GM20431 (cell line): ENCODE measurements around the gene FOXP4.

Source experiments
- in situ Hi-C: fragments of 300-500 bp; cut with MseI, MboI; formaldehyde crosslinking; loops from one replicate; pipeline ENCODE4 v1.15.0; 2020; ENCODE audit warnings: low sequenced_read_pairs; ENCODE audit not compliant: unreplicated experiment

The FOXP4 gene

DNA sequence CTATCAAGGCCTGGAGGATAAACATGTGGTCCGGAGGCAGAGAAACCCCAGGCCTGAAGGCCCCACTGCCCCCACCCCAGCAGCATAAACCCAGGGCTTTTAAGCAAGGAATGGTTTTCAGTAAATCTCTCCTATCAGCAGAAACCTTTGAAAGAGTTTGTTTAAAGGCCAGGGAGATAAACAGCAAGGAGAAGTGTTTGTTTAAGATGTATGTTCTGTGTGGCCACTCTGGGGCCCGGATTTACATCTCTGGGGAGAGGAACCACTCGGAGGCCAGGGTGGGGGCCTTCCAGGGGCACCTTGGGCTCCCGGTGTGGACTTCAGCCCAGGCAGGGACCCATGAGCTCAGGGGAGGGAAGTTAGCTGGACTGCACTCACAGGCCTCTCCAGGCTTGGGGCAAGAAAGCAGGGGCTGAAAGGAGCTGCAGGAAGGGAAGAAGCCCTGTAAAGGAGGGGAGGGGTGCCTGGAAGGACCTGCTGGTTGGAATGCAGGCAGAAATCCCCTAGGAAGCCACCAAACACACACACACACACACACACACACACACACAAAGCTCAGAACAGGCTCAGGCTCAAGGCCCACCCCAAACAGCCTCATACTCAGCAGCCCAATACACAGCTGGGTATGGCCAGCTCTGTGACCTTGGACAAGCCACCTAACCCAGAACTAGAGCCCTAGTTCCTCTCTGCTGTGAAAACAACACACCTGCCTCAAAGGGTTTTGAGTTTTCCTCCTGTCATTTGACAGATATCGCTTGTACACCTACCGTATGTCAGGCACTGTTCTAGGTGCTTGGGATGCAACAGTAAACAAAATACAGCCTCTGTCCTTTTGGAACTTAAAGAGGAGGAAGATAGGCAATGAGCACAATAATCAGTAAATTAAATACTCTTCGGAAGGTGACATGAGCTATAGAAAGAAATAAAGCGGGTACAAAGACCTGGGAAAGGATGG is 26.2 kb upstream of the FOXP4 start:
- in situ Hi-C loops = no loop called here

DNA sequence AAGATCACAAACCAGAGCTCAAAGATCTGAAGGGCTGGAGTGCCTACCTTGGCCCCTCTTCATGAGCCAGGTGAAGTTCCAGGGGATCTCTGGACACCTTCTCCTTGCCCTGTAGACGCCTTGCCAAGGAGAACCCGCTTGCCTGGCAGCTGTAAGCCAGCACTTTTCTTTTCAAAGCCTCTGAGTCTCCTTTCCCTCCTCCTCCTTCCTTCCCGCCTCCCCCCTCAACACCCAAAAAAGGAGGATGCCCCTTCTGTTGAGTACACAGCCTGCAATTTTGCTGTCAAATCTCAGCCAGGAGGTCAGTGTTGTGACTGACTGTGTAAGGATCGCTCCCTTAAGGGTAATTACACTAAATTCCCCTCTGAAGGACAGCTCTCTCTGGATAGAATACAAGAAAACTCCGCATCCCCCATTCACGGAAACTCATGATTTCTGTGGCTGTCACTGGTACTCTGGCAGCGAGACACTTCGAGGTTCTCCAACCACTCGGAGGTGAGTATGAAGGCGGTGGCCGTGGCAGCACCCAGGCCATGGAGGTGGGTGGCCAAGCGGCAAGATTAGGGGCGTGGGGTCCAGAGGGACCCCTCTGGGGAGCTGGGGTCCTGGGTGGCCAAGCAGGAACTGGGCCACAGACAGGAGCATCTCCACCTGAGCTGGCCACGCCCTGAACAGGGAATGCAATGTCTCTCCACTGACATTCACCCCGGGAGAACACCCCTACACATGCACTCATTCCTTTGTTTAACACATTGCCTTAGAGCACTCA is 23.2 kb upstream of the FOXP4 start:
- in situ Hi-C loops = no loop called here

DNA sequence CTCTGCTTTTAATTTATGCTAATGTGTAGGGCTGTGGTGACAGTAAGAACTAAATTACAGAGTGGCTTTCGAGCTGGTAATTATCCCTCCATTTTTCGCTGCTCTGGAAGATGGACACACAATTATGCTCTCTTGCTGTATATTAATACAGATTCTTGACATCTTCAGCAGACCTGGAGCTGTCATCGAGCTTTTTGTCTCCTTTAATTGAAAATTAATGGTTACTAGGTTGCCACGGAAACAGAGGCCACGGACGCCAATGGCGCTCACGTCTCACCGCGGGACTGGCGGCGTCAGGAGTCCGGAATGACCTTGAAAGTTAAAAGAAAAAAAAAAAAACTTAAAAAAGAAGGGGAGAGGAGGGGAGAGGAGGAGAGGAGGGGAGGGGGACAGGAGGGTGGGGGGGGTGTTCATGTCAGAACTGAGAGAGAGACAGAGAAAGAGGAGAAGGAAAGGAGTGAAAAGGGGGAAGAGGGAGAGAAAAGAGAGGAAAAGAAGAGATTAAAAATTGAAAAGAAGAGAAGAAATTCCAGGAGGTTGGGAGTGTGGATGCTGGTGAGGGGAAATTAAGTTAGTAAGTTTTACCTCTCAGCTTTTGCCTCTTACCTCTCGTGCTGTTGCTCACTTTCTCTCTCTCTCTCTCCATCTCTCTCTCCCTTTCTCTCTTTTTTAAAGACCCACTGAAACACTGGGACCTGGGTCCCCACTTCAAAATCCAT is 22.1 kb upstream of the FOXP4 start:
- in situ Hi-C loops = no loop called here

DNA sequence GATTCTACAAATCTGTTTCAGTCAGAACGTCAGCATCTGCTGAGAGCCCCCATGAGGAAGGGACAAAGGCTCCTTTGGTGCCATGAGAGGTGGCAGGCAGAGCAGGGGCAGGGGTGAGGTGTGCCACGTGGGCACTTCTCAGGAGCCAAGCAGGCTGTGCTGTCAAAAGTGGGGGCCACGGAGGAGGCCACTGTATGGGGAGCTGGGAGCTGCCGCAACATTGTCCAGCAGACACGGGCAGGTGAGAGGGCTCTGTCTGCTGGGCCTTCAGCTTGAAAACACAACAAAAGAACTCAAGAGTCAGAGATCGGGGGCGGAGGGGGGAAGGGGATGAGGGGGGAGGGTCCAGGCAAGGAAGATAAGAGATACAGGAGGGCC is 21.6 kb upstream of the FOXP4 start:
- in situ Hi-C loops = no loop called here

DNA sequence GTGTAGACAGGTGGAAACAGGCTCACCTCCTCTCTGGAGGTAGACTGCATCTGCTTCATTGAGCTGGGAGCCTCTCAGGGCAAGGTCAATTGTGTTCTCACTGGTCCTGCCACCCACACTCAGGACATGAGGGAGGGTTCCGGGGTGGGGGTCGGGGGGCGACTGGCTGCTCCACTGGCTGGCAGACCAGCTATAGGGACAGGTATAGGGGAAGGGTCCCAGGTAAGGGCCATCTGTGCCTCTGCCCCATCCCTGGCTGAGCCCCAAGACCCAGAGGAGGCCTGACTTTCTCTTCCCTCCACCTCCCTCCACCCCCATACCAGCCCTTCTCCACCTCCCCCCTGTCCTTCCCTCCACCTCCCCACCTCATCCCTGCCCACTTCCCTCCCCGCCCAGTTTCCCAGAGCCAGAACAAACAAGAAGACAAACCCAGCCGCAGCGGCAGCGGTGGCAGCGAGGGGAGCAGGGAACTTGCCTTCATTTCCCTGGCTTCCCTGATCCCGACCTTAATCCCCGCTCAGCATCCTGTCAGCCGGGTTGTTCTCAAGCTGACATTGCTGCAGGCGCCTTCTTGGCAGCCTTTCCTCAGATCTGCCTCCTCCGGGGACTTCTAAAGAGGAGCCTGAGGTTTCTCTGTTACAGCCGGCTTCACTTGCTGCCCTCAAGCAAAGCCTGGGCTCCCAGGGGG is 18.3 kb upstream of the FOXP4 start:
- in situ Hi-C loops = no loop called here

DNA sequence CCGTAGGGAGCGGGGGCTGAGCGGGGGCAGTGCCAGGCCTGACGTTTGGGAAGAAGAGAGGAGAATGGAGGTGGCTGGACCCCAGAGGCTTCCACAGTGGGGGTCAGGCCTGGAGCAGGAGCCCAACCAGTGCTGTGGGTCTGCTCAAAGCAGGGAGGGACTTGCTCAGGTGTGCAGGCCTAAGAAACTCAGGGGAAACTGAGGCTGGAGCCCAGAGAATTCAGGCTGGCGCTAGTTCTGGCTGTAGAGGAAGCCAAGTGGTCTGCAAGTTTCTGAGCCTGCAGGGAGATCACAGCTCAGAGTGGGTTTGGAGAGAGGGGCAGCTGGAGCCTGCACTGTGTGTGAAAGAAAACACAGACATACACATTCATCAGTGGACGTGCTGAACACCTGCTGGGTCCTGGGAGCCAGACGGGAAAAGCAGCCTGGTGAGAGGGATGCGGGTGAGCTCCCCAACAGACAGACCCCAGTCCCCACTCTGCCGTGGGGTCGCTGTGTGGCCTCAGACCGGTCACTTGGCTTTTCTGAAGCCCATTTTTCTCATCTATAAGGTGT is 17.7 kb upstream of the FOXP4 start:
- in situ Hi-C loops = no loop called here

DNA sequence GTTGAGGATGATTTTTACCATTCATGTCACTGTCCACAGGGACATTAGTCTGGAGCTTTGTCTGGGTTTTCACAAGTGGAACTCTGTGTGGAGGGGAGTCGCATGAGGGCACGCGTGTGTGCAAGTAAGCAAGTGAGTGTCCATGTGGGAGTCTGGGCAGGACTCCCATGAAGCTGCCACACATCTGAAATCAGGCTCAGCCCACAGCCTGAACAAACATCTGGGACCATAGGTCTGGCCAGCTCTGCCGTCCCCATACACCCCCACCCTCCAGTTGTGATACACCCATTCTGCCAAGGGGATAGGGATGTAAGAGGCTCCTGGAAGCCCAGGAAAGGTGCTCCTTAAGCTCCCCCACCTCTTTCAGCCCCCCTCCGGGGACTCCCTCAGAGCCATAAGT is 17.1 kb upstream of the FOXP4 start:
- in situ Hi-C loops = no loop called here

DNA sequence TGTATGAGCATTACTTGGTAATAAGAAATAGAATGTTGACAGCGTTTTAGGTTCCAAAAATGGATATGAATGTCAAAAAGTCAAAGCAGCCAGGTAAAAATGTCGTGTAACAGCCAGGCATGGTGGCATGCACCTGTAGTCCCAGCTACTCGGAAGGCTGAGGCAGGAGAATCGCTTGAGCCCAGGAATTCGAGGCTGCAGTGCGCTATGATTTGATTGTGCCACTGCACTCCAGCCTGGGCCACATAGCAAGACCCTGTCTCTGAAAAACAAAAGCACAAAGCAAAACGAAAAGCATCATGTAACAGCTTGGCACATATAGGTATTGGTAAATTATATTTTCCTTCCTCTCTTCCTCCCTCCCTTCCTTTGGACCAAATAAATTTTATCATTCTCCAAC is 16.2 kb upstream of the FOXP4 start:
- in situ Hi-C loops = no loop called here

DNA sequence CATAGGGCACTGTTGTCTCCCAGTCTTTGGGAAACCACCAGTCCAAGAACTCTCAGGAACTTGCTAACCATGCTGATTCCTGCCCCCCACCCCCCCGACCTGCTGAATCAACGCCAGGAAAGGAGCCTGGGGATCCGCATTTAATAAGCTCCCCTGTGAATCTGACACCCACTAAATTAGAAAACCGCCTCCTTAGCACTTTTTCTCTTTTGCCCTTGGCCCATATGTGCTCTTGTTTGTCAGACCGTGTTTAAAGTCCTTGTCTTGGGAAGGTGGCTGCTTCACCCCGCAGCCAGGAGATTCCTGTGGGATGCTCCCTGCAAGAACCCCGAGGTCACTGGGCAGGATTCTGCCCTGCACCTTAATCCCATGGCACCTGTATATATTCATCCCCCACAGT is 15.7 kb upstream of the FOXP4 start:
- in situ Hi-C loops = no loop called here

DNA sequence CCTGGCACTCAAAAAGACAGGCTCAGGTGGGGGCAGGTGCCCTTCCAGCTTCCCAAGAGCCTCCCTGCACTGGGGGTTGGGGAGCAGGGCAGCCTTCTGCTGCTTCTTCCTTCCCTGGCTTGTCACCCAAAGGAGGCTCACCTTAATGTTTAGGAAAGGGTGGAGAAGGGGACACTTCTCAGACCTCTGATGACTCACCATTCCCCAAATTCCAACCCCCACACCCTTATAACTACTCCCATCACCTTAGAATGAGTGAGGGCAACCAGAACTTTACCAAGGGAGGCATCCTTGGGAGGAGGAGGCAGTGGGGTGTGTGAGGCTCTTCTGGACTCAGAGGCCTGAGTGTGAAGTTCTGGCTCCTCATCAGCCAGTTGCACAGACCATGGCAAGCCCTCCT is 15.2 kb upstream of the FOXP4 start:
- in situ Hi-C loops = no loop called here

DNA sequence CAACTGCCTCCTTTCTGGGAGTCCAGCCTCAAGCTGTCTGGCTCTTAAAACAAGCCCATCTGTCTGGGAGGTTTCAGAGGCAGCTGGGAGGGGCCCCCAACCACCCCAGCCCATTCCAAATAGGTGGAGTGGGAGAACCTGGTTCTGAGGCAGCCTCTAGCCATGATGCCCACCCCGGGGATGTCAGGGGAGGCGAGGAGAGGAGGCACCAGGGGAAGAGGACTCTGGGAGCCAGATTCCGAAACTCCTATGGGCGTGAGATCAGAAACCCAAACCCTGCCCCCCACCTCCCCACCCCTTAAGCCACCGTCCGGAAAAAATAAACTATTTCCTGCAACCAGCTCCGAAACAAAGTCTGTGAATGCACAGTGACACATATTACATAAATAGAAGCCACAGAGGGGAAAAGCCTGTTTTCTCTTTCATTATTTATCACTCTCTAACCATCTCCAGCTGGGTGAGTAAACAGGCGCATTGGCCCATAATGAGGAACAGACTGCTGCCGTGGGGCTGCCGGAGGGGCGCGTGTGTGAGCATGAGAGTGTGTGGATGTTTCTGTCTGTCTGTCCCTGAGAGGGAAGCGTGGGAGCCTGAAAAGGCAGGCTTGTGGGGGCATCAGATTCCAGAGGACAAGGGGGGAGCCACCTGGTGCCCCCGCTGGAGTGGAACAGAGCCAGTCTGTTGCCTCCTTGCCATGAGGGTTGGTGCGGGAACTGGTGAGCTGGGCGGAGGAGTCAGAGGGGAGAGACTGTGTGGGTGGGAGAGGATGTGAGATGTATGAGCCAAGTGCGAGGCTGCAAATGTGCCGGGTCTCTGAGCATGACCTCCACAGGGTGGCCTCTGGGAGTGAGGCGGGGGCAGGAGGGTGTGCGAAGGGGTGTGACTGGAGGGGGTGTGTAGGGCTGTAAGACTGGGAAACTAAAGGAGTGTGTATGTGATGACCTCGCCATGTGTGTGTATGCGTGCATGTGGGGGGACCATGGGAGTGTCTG is 14.3 kb upstream of the FOXP4 start:
- in situ Hi-C loops = no loop called here

DNA sequence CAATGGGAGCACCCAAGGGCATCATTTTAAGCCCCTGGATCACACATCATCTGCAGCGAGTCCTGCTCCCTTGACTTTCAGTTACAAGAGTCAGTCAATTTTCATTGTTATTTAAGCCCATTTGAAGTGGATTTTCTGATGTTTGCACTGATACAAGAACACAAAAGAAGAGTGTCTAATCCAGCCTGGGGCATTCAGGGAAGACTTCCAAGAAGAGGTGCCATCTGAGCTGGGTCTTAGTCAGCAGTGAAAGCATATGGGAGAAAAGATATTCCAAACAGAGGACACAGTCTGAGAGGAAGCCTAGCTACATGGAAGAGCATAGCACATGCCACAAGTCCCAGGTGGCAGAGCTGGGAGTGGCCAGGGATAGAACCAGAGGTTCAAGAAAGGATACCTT is 10.4 kb upstream of the FOXP4 start:
- in situ Hi-C loops = no loop called here

DNA sequence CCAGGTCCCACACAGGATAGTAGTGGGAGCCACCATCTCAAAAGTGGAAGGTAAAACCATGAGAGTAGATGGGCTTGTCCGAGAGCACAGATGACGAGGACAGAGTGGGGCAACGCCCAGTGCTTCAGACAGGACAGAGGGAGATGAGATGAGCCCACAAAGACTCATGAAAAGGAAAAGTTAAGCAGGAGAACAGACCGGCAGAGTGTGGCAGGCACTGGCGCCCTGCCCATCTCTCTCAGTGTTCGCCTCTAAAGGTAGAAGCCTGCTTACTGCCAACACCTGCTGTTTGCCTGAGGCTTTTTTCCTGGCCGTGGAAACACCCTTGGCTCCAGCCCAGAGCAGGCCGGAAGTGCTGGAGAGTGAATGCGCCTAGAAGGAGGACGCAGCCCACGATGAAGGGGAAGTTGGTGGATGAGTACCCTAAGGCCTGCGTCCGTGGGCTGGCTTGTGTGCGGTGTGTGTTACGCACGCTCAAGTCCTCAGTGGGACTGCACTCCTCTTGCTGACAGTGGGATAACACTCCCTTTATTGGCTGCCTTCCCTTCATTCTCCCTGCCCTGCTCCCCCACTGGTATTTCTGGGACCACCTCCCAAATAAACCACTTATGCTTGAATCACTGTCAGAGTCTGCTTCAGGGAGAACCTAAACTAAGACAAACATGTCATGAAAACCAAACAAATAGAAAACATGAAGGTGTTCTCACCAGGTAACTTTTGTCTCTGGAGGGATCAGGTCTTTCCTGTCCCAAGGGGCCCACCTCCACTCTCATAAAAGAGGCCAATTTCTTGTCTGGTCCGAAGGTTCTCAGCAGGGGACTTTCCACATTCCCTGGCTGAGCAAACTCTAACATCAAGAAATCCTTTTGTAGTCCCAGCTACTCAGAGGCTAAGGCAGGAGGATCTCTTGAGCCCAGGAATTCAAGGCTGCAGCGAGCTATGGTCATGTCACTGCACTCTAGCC is 9.1 kb upstream of the FOXP4 start:
- in situ Hi-C loops = no loop called here

DNA sequence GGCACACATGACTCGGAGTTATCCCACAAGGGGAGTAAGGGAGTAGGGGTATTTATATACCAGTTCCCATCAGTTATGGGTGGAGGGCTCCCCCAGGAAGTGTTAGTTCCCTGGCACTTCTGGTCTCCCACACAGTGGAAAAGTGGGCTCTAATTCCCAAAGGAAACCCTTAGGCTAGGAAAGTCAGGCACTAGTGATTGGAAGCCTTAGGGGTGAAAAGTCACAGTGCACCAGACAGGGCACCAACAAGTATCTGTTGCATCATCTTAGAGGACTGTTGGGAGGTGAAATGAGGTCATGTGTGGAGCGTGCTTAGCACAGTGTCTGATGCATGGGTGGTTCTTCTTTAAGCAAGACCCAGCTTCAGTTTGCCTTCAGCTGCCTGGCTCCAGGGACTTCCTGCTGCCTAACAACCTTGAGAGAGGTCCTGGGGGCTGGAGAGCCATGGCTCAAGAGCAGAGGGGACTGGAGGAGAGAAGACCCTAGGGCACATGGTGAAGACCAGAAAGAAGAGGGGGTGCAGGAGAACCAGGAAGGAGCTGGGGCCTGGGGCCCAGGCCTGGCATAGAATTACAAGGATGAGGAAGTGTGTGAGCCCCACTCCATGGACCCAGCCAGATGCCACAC is 7.5 kb upstream of the FOXP4 start:
- in situ Hi-C loops = no loop called here

DNA sequence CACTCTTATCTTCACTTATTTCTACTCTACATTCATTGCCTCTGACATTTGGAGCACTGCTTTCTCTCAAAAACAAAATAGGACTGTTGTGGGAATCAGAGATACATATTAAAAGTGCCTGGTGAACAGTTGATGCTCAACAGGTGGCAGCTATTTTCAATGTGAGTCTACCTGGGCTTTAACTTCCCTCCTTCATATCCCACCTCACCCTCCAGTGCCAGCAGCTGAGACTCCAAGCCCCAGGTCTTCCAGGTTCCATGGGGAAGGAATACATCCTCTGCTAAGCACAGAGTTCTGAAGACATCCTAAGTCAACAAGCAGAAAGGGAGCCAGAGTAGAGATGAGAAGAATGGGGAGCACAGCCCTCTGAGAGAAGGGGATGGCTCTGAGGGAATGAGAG is 7.0 kb upstream of the FOXP4 start:
- in situ Hi-C loops = no loop called here

DNA sequence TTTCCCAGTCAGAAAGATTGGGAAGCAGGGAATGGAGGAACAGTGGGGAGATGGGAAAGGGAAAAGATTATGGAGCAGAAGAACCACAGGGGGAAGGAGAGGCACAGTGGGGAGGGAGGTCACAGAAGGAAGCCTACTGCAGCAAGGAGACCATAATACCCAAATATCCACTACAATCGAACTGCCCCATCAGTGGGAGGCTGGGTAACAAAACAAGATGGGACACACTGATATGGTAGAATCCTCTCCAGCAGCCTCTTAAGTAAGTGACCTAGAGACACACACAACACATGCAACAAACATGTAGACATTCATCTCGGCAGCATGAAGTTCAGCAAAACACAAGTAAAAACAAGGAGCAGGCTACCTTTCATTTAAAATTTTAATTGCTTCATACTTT is 4.8 kb upstream of the FOXP4 start:
- in situ Hi-C loops = no loop called here

DNA sequence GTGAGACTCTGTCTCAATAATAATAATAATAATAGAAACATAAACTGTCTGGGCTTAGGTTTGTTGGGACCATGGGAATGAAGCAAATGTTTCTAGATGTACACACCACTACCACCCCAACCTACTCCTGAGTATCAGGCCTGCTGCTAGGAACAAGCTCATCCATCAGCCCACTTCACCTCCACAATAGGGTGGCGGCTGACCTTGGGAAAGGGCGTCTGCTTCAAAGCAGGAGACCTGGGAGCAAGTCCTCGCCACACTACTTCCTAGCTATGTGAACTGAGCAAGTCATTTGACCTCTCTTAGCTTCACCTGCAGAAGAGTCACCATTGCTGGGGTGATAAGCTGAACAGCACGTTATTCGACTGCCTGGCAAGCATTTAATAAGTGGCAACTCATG is 3.1 kb upstream of the FOXP4 start:
- in situ Hi-C loops = no loop called here
